ENCODE measurements around the gene ABTB2. TPM values are rescaled to one million over a fixed set of nuclear protein-coding genes. Genes with fewer than 3 reads are reported as not detected.

The ABTB2 gene
- polyA plus RNA-seq, 1 of the 3 experiments (the other 2 are of a cell fraction) = 7.8 TPM

DNA sequence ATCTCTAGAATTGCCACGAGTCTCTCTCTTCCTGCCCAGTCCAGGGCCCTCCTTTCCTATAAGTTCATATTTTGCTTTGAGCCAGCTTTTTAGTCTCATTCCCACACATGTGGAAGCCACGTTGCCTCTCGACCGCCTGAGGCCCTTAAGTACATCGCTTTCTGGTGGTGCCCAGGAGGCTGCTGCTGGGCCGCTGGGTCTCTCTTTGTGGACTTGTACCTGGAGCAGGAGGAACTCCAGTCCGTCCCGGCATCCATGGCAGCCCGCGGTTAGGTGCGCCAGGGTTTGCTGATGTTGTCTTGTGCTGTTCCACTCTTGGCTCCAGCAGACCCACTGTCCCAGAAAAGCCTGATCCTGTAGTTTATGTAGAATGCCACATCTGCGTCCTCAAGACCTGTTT lies 211.4 kb downstream of the ABTB2 start:
- Histone ChIP-seq H4K20me1 (ENCODE audit: insufficient read depth) (no peaks in the 10 kb centered on the region), H3K4me3 (ENCODE audit: low read depth in 2 of 2, low read length in 1 of 2) (no peak overlapping the region), H3K27ac (ENCODE audit: low read depth in 2 of 2, low read length in 1 of 2) (no peak overlapping the region), H3K79me2 (ENCODE audit: insufficient read depth) (no peaks in the 10 kb centered on the region), H3F3A (replicated peaks; ENCODE audit: insufficient read depth) (no peaks in the 10 kb centered on the region), H2AFZ (ENCODE audit: low read depth) (no peak overlapping the region), H3K4me2 (no peak overlapping the region), H3K9me3 (no peaks in the 10 kb centered on the region), H3K9me2 (no peaks in the 10 kb centered on the region), H3K4me1 (ENCODE audit: control insufficient read depth in 1 of 2, insufficient read depth in 2 of 2, low read depth in 1 of 2, low read length in 1 of 2) (peaks cover 0 to 19% of the 10 kb centered on the region in 2 experiments; a peak in 3 of 4 replicates), H3K9ac (no peak overlapping the region), H3K27me3 (ENCODE audit: insufficient read depth) (no peaks in the 10 kb centered on the region), H3K36me3 (replicated peaks in 1 of 2; ENCODE audit: control insufficient read depth in 1 of 2, insufficient read depth in 2 of 2, low read length in 1 of 2) (peaks cover 37 to 87% of the 10 kb centered on the region in 2 experiments)
- ChIA-PET POLR2A (no interaction called here), CTCF (interaction anchor here (0.6 kb wide), 1 partner anchor 126 kb away, joined by 3 read pairs; no protein-coding TSS in a partner anchor)
- TF ChIP-seq, protein P1, sequence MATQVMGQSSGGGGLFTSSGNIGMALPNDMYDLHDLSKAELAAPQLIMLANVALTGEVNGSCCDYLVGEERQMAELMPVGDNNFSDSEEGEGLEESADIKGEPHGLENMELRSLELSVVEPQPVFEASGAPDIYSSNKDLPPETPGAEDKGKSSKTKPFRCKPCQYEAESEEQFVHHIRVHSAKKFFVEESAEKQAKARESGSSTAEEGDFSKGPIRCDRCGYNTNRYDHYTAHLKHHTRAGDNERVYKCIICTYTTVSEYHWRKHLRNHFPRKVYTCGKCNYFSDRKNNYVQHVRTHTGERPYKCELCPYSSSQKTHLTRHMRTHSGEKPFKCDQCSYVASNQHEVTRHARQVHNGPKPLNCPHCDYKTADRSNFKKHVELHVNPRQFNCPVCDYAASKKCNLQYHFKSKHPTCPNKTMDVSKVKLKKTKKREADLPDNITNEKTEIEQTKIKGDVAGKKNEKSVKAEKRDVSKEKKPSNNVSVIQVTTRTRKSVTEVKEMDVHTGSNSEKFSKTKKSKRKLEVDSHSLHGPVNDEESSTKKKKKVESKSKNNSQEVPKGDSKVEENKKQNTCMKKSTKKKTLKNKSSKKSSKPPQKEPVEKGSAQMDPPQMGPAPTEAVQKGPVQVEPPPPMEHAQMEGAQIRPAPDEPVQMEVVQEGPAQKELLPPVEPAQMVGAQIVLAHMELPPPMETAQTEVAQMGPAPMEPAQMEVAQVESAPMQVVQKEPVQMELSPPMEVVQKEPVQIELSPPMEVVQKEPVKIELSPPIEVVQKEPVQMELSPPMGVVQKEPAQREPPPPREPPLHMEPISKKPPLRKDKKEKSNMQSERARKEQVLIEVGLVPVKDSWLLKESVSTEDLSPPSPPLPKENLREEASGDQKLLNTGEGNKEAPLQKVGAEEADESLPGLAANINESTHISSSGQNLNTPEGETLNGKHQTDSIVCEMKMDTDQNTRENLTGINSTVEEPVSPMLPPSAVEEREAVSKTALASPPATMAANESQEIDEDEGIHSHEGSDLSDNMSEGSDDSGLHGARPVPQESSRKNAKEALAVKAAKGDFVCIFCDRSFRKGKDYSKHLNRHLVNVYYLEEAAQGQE (IDR thresholded peaks at IDR 0.05; ENCODE audit: low read depth, low read length) = no peak
- TF ChIP-seq, protein P2, sequence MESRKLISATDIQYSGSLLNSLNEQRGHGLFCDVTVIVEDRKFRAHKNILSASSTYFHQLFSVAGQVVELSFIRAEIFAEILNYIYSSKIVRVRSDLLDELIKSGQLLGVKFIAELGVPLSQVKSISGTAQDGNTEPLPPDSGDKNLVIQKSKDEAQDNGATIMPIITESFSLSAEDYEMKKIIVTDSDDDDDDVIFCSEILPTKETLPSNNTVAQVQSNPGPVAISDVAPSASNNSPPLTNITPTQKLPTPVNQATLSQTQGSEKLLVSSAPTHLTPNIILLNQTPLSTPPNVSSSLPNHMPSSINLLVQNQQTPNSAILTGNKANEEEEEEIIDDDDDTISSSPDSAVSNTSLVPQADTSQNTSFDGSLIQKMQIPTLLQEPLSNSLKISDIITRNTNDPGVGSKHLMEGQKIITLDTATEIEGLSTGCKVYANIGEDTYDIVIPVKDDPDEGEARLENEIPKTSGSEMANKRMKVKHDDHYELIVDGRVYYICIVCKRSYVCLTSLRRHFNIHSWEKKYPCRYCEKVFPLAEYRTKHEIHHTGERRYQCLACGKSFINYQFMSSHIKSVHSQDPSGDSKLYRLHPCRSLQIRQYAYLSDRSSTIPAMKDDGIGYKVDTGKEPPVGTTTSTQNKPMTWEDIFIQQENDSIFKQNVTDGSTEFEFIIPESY (IDR thresholded peaks at IDR 0.05; ENCODE audit: borderline replicate concordance, low read depth) = no peak
- TF ChIP-seq, protein P3, sequence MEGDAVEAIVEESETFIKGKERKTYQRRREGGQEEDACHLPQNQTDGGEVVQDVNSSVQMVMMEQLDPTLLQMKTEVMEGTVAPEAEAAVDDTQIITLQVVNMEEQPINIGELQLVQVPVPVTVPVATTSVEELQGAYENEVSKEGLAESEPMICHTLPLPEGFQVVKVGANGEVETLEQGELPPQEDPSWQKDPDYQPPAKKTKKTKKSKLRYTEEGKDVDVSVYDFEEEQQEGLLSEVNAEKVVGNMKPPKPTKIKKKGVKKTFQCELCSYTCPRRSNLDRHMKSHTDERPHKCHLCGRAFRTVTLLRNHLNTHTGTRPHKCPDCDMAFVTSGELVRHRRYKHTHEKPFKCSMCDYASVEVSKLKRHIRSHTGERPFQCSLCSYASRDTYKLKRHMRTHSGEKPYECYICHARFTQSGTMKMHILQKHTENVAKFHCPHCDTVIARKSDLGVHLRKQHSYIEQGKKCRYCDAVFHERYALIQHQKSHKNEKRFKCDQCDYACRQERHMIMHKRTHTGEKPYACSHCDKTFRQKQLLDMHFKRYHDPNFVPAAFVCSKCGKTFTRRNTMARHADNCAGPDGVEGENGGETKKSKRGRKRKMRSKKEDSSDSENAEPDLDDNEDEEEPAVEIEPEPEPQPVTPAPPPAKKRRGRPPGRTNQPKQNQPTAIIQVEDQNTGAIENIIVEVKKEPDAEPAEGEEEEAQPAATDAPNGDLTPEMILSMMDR (IDR thresholded peaks at IDR 0.05) = no peak
- TF ChIP-seq FOSL2 (IDR thresholded peaks at IDR 0.05; ENCODE audit: borderline replicate concordance, low read depth) = no peak
- TF ChIP-seq, protein P4, sequence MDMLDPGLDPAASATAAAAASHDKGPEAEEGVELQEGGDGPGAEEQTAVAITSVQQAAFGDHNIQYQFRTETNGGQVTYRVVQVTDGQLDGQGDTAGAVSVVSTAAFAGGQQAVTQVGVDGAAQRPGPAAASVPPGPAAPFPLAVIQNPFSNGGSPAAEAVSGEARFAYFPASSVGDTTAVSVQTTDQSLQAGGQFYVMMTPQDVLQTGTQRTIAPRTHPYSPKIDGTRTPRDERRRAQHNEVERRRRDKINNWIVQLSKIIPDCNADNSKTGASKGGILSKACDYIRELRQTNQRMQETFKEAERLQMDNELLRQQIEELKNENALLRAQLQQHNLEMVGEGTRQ (IDR thresholded peaks at IDR 0.05; ENCODE audit: borderline replicate concordance, low read depth, low read length) = no peak
- no peak for TF ChIP-seq TEAD4 (IDR thresholded peaks at IDR 0.05; ENCODE audit: borderline replicate concordance, insufficient read depth)
- TF ChIP-seq CHD2 (IDR thresholded peaks at IDR 0.05; ENCODE audit: low read length, partially characterized antibody) = no peak
- no peak for TF ChIP-seq ELF1 (IDR thresholded peaks at IDR 0.05)
- TF ChIP-seq GATA2 (CRISPR knock-in tag; IDR thresholded peaks at IDR 0.05) = no peak
- TF ChIP-seq FOXJ3 (CRISPR knock-in tag; IDR thresholded peaks at IDR 0.05) = no peak
- no peak for TF ChIP-seq POLR2AphosphoS5 (IDR thresholded peaks at IDR 0.05; ENCODE audit: low read depth, low read length)
- no peak for TF ChIP-seq RCOR1 (IDR thresholded peaks at IDR 0.05; ENCODE audit: low read length)
- TF ChIP-seq, protein P5, sequence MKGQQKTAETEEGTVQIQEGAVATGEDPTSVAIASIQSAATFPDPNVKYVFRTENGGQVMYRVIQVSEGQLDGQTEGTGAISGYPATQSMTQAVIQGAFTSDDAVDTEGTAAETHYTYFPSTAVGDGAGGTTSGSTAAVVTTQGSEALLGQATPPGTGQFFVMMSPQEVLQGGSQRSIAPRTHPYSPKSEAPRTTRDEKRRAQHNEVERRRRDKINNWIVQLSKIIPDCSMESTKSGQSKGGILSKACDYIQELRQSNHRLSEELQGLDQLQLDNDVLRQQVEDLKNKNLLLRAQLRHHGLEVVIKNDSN (IDR thresholded peaks at IDR 0.05; ENCODE audit: borderline replicate concordance, low read depth) = no peak
- 95% methylated on average over 12 of the region's 12 CpGs for WGBS (ENCODE audit: low lambda C conversion rate)
- no peak for DNase-seq

Measured in SK-N-SH (cell line).